B cell (primary cell): ENCODE results near the gene FKBP6.

Experiments used
- EZH2 ChIP-seq: IDR thresholded peaks from 2 replicates; pipeline ENCODE4 v1.6.1; 2012; ENCODE audit warnings: borderline replicate concordance, low read depth, mild to moderate bottlenecking, moderate library complexity, low read length; ENCODE audit not compliant: insufficient read depth, poor library complexity, severe bottlenecking
- TF ChIP-seq, protein P1 (sequence below): fragments of 200-600 bp; IDR thresholded peaks from one replicate; pipeline ENCODE4 v1.8.0; 2022; ENCODE audit warnings: antibody characterized with exemption, mild to moderate bottlenecking

DNA sequence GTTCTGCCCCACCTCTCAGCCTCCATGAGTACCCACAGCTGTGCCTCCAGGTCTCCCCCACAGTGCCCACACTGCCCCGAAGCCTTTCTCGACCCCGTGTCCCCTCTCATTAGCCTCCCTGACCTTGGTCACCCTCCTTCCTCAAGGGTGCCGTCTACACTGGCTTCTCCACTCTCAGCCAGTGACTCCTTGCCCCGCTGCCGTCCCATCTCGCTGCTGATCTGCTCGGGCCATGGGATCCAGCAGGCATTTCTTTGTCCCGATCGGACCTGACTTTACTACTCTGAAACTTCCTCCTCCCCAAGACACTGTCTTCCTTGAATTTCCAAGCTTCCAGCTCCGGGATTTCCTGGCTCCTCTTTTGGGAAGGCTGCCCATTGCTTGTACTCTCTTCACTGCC, 31.3 kb downstream of the FKBP6 start:
- TF ChIP-seq, protein P1, sequence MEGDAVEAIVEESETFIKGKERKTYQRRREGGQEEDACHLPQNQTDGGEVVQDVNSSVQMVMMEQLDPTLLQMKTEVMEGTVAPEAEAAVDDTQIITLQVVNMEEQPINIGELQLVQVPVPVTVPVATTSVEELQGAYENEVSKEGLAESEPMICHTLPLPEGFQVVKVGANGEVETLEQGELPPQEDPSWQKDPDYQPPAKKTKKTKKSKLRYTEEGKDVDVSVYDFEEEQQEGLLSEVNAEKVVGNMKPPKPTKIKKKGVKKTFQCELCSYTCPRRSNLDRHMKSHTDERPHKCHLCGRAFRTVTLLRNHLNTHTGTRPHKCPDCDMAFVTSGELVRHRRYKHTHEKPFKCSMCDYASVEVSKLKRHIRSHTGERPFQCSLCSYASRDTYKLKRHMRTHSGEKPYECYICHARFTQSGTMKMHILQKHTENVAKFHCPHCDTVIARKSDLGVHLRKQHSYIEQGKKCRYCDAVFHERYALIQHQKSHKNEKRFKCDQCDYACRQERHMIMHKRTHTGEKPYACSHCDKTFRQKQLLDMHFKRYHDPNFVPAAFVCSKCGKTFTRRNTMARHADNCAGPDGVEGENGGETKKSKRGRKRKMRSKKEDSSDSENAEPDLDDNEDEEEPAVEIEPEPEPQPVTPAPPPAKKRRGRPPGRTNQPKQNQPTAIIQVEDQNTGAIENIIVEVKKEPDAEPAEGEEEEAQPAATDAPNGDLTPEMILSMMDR: no peak
- no peak for TF ChIP-seq EZH2
